ENCODE measurements around the gene NECAB2.

NECAB2 gene

DNA sequence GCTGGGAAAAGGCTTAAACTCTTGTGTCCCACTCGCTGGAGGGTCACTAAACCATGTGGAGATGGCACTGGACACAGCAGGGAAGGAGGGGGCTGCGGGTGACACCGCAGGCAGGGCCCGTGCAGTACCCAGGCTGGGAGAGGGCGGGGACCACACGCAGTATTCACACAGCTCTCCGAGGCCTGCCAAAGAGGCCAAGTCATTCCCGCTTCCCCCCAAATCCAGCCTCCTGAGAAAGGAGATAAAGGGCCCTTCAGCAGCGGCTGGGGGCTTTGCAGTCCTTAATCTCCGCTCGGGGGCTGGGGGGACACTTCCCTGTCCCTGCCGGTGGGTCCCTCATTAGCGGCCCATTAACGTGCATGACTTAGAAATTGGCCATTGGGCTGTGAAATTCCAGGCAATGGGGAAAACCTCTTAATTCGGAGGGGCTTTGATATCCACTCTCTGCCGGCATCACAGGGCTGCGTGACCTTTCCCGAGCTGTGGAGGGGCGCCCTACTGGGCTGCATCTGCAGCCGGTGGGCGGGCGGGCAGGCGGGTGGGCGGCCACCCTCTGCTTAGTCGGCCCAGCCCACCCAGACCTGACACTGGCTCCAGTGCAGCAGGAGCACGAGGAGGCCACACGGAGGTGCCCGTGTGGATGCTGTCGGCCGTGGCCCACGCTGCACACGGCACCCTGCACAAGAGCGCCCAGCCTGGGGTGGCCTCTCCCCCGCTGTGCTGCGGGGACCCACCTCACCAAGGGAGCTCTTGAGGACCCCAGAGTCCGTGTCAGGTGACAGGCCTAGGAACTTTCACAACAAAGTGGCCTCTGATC, 77.2 kb downstream of the NECAB2 start:
- DNase-seq (ENCODE audit: low read depth in 2 of 2): no peak

DNA sequence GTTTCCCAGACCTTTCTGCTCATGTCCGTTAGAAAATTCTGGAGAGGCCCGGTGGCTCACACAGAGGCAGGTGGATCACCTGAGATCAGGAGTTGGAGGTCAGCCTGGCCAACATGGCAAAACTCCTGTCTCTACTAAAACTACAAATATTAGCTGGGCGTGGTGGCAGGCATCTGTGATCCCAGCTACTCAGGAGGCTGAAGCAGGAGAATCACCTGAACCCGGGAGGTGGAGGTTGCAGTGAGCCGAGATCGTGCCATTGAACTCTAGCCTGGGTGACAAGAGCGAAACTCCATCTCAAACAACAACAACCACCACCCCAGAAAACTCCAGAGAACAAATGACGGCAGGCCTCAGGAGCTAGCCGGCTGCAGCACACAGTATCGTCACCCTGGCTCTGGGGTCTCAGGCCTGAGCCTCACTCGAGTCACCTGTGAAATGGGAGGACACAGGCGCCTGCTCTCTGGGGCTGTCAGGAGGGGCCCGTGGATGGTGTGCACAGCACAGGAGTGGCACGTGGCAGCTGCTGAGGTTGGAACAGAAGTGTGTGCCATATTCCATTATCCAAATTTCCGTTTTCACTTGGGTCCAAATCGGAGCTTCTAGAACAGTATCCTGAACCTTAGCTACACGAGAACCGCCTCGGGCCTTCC, 77.9 kb downstream of the NECAB2 start:
- no peak for DNase-seq (ENCODE audit: low read depth in 2 of 2)

DNA sequence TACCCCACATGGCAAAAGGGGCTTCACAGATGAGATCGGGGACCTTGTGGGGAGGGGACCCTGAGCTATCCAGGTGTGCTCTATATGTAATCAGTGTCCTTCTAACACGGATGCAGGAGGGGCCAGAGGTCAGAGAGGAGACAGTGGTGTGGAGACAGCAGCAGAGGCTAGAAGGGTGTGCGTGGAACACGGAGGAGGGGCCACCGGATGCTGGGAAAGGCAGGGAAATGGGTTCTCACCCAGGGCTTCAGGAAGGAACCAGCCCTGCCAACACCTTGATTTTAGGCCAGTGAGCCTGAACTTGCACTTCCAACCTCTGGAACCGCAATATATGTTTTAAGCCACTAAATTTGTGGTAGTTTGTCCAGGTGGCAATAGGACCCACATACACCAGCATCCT, 79.2 kb downstream of the NECAB2 start:
- DNase-seq (ENCODE audit: low read depth in 2 of 2): no peak

DNA sequence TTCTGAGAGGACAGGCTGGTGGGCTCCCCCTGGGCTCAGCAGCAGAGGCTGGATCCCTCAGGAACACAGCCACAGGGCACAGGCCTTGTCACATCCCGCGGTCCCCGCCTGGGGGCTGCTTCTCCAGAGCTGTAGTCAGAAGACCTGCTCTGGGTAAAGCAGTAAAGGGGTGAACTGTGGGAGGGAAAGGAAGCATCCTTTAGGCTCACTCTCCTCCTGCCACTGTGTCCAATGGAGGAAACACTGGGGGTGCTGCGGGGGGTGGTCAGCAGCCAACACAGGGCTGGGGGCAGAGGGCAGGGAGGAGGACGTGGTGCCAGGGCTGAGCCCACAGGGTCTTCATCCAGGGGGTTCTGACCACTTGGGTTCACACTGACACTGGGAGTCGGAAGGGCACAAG, 79.6 kb downstream of the NECAB2 start:
- no peak for DNase-seq (ENCODE audit: low read depth in 2 of 2)

DNA sequence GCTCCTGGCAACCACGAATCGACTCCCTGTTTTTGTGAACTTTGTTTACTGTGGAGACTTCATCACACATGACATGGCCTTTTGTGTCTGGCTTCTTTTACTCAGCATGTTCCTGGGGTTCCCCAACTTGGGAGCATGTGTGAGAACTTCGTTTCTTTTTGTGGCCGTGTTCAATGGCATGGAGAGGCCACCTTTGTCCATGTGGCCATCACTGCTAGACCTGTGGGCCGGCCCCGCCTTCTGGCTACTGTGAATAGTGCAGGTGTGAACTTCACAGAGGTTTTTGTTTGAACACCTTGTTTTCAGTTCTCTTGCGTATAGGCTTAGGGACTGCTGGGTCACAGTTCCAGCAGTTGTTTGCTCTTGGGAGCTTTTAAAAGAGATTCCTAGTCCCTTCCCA, 80.2 kb downstream of the NECAB2 start:
- DNase-seq (ENCODE audit: low read depth in 2 of 2): no peak

DNA sequence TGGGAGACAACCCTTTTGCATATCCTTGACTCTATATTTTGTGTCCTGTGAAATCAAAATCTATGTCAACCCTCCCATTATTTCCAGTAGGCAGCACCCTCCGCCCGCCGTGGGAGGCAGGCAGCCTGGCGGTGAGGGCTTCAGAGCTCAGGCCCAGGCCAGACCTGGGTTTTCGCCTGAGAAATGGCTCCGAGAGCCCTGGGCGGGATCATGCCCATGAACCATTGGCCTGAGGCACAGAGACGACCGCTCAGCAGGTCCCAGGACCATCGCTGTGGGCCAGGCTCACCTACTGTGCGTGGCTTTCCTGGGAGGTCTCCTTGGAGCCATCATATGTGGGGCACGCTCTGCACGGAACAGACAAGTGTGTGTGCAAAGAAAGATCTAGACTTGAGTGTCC, 80.8 kb downstream of the NECAB2 start:
- no peak for DNase-seq (ENCODE audit: low read depth in 2 of 2)

DNA sequence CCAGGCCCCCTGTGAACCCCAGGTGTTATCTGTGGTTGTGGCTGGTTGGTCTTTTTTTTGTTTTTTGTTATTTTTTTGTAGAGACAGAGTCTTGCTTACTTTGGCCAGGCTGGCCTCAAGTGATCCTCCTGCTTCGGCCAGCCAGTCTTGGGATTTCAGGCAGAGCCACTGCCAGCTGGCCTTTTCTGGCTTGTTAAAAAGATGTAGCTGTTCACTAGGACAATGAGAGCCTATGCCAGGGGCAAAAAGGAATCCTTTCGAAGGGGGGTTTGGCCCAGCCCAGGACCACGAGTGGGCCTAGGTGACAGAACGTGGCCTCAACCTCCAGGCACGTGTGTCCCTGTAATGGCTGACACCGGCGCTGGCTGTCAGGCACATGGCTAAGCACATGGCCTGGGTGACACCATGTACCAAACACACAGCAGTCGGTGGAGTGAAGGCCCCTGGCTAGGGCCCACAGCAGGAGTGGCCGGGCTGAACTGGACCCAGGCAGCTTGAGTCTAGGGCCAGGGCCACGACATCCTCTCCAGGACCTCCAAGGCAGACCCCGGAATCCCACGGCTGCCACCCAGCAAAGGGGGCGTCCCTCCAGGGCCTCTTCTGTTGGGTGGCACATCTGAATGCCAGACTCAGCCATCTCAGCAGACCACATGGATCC, 81.5 kb downstream of the NECAB2 start:
- DNase-seq (ENCODE audit: low read depth in 2 of 2): no peak

DNA sequence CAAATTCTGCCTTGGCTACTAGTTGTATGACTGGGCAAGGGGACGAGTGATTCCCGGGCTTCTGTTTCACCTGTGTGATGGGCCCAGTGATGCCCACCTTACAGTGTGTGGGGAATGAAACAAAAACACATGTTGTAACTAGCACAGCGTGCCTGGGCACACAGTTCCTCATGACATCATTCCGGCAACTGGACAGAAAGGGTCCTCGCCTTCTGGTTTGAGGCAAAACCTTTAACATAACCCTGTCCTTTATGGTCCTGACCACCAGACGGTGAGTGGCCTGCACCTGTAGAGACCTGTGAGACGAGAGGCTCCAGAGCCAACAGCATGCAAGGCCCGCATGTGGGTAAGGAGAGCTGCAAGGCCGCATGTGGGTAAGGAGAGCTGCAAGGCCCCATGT, 82.3 kb downstream of the NECAB2 start:
- DNase-seq (ENCODE audit: low read depth in 2 of 2): no peak

DNA sequence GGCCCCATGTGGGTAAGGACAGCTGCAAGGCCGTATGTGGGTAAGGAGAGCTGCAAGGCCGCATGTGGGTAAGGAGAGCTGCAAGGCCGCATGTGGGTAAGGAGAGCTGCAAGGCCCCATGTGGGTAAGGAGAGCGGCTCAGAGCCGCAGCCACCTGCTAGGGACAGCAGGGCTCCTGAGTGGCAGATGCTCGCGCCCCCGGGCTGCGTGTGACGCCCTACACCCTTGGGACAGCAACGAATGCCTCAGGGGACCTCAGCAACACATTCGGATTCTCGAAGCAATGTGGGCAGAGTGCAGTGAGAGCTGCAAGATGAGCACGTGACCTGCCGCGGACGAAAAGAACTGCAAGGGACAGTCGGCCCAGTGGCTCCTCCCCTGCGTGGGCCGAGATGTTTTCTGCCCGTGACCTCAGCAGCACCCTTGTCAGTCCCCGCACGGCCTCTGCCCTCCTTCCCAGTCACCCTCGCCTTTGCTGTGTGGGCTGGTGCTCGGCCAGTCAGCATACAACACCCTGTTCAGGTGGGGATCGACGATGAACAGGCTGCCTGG, 84.1 kb downstream of the NECAB2 start:
- DNase-seq (ENCODE audit: low read depth in 2 of 2): no peak
